RWPE1 (cell line): ENCODE results near the gene LAMB4.

Experiments
- CTCF ChIA-PET: fragments of 350-600 bp; sonication (Branson Sonifier 250); formaldehyde crosslinking; extraction: SDS; loops from one replicate; lab custom pipeline; 2021; lab: Yijun Ruan, JAX
- POLR2A ChIA-PET: fragments of 400-600 bp; formaldehyde crosslinking; extraction: SDS; loops from one replicate; lab custom pipeline; 2020; ENCODE audit warnings: antibody characterized with exemption; ENCODE audit not compliant: low non-redundant PET; lab: Yijun Ruan, JAX
- DNase-seq: peaks from one replicate; pipeline ENCODE4 v3.0.0; 2012; ENCODE audit warnings: low spot score
- H3K27ac ChIP-seq: fragments of 450-650 bp; 2 replicates; pipeline ENCODE4 v1.5.1; 2017
- CTCF ChIP-seq: fragments of 450-650 bp; conservative IDR thresholded peaks from 2 replicates; pipeline ENCODE4 v1.5.1; 2017; ENCODE audit warnings: low read depth, mild to moderate bottlenecking

Gene LAMB4

GRCh38 chr7:108108131-108108530 is 22.0 kb downstream of the LAMB4 start:
- no peak for TF ChIP-seq CTCF
- ChIA-PET CTCF (interaction anchor here (1.3 kb wide), 1 partner anchor 14 kb away, joined by 3 read pairs; no protein-coding TSS in a partner anchor), POLR2A (no interaction called here)
- H3K27ac ChIP-seq, result no peak overlapping the region
- DNase-seq, result no peak

- ChIA-PET POLR2A (no interaction called here), CTCF (no interaction called here)
- H3K27ac ChIP-seq, result no peak overlapping the region
- DNase-seq, result no peak
- no peak for TF ChIP-seq CTCF
Observed at GRCh38 chr7:108104324-108104723, 25.8 kb downstream of the LAMB4 start.

DNA sequence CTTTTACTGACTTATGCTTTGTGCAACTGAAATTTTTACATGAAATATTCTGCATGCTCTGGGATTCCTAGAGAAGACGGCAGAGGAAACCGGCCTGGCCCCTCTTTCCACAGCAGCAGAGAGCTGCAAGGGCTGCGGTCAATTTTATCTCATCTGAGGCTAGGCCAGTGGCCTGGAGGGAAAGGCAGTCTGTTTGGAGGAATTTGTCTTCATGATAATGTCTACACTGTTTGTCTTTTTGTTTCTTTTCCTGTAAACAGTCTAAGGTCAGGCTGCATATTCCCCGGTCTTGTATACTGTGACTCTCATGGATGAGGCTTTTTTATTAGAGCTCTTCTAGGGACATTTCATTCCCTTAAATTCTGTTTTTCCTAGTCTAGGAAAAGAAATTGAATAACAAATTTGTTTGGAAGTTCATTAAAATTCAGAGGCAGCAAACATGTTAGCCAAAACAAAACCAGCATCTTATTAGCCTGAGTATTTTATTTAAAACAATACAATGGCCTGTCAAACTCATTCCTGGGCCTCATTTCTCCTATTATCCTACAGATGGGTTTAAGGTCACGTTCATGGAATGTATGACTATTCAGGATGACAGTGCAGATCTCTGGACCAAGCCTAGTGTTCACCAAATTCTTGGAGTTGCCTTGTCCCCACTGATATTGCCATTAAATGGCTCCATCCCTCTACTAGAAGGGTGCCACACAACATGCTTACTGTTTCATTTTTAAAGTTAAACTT is 26.4 kb downstream of the LAMB4 start:
- DNase-seq, result no peak
- POLR2A ChIA-PET, result no interaction called here

DNA sequence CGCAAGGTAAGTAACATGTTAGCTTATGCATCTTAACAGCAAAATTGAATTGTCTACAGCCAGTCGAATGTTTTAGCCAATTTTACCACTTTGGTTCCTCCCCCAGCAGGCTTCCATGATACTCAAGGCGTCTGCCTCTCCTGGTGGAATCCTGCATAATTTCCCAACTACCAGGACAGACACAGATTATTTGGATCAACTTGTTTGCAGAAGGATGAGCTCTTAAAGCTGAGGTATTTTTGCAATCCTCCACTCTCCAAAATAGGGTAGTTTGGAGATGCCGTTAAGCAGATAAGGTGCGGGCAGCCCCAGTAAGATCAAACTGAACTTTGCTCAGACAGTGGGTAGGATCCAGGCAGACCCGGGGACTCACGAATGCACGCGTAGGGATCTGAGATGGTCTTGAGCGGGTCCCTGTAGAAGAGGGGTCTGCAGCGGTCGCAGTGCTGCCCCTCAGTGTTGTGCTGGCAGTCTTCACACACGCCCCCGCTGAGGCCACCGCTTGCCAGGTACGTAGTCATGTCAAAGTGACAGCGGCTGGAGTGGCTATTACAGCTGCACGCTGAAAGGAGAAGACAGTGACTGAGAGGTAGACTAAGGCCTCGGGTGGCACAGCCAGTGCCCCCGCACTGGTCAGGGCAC is 27.4 kb downstream of the LAMB4 start:
- no peak for TF ChIP-seq CTCF
- H3K27ac ChIP-seq, result no peak overlapping the region
- no peak for DNase-seq
- CTCF ChIA-PET, result interaction anchor here (0.6 to 0.8 kb wide), 3 partner anchors 43 to 1087 kb away, joined by 3 to 4 read pairs (median 3); no protein-coding TSS in a partner anchor
- POLR2A ChIA-PET, result no interaction called here

More for the DNA sequence above, 26.4 kb downstream of the LAMB4 start:
- no peak overlapping the region for H3K27ac ChIP-seq
- CTCF ChIA-PET, result no interaction called here
- no peak for TF ChIP-seq CTCF

GRCh38 chr7:108101759-108102158 is 28.4 kb downstream of the LAMB4 start:
- ChIA-PET CTCF (no interaction called here), POLR2A (no interaction called here)
- H3K27ac ChIP-seq, result no peak overlapping the region
- DNase-seq, result no peak
- TF ChIP-seq CTCF, result no peak

- TF ChIP-seq CTCF, result no peak
- ChIA-PET CTCF (no interaction called here), POLR2A (no interaction called here)
- no peak for DNase-seq
- H3K27ac ChIP-seq, result no peak overlapping the region
Observed at GRCh38 chr7:108099713-108100112, 30.4 kb downstream of the LAMB4 start.
